HuH-7.5 (cell line): ENCODE data around the gene ILF2.
"Not testable (repeated sequence)": the region's sequence is repeated elsewhere in the genome, so short reads cannot be mapped to it uniquely, and the experiment has no call there.

ENCODE experiments used
- DNase-seq: peaks from one replicate; pipeline ENCODE4 v3.0.0; 2011; ENCODE audit warnings: low spot score

Gene ILF2

DNA sequence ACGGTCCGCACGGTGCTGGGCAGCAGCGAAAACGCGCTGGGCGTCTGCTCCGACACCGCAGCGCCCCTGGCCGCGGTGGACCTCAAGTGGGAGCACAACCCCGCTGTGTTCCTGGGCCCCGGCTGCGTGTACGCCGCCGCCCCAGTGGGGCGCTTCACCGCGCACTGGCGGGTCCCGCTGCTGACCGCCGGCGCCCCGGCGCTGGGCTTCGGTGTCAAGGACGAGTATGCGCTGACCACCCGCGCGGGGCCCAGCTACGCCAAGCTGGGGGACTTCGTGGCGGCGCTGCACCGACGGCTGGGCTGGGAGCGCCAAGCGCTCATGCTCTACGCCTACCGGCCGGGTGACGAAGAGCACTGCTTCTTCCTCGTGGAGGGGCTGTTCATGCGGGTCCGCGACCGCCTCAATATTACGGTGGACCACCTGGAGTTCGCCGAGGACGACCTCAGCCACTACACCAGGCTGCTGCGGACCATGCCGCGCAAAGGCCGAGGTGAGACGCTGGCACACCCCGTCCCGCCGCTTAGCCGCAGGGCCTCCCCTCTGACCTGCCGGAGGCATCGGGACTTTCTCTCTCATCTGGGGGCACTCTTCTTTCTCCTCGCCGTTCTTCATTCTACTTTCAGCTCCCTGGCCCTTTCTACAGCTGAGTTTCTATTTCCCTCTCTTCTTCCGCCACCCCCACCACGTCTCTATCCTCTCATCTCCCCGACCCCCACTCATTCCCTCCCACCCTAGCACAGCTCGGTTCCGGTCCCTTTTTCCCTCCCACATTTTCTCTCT lies 8.7 kb upstream of the ILF2 start:
- DNase-seq, result no peak

DNA sequence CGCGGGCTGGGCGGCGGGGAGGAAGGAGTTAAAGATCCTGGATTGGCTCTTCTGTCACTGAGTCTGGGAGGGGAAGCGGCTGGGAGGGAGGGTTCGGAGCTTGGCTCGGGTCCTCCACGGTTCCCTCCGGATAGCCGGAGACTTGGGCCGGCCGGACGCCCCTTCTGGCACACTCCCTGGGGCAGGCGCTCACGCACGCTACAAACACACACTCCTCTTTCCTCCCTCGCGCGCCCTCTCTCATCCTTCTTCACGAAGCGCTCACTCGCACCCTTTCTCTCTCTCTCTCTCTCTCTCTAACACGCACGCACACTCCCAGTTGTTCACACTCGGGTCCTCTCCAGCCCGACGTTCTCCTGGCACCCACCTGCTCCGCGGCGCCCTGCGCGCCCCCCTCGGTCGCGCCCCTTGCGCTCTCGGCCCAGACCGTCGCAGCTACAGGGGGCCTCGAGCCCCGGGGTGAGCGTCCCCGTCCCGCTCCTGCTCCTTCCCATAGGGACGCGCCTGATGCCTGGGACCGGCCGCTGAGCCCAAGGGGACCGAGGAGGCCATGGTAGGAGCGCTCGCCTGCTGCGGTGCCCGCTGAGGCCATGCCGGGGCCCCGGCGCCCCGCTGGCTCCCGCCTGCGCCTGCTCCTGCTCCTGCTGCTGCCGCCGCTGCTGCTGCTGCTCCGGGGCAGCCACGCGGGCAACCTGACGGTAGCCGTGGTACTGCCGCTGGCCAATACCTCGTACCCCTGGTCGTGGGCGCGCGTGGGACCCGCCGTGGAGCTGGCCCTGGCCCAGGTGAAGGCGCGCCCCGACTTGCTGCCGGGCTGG lies 7.9 kb upstream of the ILF2 start, which contains the start of gene NPR1:
TSS of gene NPR1 (plus strand) at position 170 of the 818 bp plus-strand sequence. CDS start at position 591, 421 bp downstream.
- peak; percentile 35 for DNase-seq

DNA sequence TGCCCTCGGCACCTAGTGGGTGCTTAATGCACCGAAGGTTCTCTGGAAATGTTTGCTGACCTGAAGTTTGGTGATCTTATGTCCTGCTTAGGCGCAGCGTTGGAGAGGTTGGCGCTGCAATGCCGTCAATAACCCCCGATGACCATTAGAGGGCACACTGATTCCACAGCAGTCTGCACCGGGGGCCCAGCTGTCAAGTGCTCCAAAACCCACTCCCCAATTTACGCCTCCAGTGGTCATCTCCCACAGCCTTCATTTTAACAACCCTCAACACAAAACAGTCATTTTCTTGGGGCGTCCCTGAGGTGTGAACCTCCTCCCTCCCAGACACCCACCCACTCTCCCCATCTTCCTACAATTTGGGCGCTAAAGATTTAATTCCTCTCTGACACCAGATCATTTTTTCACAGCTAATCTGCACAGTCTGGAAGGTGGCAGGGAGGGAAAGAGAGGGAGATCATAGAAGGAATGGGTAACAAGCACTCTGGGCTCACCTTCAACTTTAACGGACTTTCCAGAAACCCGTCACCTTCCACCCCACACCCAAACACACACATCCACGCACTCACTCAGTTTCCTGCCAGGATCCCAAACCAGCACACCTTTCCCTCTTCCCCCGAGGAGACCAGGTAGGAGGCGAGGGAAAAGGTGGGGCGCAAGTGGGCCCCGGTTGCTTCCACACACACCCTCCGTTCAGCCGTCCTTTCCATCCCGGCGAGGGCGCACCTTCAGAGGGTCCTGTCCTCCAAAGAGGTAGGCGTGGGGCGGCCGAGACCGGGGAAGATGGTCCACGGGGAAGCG lies 7.1 kb upstream of the ILF2 start:
- peak; percentile 77 for DNase-seq

GRCh38 chr1:153673511-153673910 lies 2.7 kb upstream of the ILF2 start:
- no peak for DNase-seq

DNA sequence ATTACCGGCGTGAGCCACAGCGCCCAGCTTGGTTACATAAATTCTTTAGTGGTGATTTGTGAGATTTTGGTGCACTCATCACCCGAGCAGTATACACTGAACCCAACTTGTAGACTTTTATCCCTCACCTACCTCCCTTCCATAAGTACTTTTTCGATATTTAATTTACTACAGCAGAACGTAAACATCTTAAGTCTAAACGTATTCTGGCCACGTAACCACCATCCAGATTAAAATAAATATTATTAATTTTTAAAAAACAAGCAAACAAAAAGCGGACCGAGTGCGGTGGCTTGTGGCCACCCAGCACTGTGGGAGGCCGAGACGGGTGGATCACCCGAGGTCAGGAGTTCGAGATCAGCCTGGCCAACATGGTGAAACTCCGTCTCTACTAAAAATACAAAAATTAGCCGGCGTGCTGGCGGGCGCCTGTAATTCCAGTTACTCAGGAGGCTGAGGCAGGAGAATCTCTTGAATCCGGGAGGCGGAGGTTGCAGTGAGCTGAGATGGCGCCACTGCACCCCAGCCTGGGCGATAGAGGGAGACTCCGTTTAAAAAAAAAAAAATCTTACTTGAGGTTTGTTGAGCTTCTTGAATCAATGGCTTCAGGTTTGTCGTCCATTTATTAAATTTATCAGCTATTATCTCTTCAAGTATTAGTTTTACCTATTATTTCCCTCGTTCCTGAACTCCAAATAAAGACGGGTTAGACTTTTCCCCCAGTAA lies 998 bp upstream of the ILF2 start:
- not testable (repeated sequence) for DNase-seq

GRCh38 chr1:153670257-153670858 lies 435 bp downstream of the ILF2 start:
- no peak for DNase-seq

GRCh38 chr1:153669606-153670005 lies 1.2 kb downstream of the ILF2 start:
- DNase-seq, result no peak

GRCh38 chr1:153668672-153669071 lies 2.1 kb downstream of the ILF2 start:
- DNase-seq, result not testable (repeated sequence)

DNA sequence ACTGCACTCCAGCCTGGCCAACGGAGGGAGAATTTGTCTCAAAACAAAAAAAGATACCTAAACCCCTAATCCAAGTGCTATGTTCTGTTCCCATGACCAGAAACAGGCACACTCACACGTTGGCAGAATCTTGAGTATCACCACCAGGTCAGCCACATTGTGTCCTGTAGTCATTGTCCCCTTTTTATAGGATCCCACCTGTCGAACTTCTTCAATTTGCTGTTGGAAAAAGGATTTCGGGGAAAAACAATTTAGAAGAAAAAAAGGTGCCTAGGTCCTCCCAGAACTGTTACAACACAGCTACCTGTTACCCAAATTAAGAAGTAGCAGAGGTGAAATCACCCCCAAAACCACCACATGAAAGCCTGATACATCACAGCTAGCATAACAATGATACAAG lies 3.4 kb downstream of the ILF2 start:
- no peak for DNase-seq

DNA sequence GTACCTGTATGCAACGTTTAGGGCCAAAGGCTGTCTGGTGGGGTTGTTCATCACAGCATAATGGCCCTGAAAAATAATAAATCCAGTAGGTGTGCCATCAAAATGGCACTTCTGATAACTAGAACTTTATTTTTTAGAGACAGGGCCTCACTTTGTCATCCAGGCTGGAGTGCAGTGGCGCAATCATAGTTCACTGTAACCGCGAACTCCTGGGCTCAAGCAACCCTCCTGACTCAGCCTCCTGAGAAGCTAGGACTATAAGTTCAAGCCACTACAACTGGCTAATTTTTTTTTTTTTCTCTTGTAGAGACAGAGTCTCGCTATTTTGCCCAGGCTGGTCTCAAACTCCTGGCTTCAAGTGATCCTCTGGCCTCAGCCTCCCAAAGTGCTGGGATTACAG lies 7.6 kb downstream of the ILF2 start:
- DNase-seq, result no peak

- no peak for DNase-seq
Measured at GRCh38 chr1:153662269-153662668, 8.5 kb downstream of the ILF2 start.

GRCh38 chr1:153661111-153661708 lies 9.6 kb downstream of the ILF2 start:
- DNase-seq, result no peak

DNA sequence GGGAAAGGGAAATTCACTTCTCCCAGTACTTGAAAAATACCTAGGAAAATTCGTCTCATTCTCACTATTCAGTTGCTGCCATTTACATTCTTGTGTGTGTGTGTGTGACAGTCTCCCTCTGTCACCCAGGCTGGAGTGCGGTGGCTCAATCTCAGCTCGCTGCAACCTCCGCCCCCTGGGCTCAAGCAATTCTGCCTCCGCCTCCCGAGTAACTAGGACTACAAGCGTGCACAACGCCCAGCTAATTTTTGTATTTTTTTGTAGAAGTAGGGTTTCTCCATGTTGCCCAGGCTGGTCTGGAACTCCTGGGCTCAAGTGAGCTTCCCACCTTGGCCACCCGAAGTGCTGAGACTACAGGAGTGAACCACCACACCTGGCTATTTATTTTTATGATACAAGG lies 11.1 kb downstream of the ILF2 start:
- DNase-seq, result no peak

GRCh38 chr1:153659175-153659534 lies 11.6 kb downstream of the ILF2 start:
- no peak for DNase-seq

GRCh38 chr1:153658400-153659174 lies 12.2 kb downstream of the ILF2 start, which contains the start of gene SNAPIN:
TSS of gene SNAPIN (plus strand) at chr1:153658703. CDS start at chr1:153658744, 41 bp downstream.
- DNase-seq, result peak; percentile 80

DNA sequence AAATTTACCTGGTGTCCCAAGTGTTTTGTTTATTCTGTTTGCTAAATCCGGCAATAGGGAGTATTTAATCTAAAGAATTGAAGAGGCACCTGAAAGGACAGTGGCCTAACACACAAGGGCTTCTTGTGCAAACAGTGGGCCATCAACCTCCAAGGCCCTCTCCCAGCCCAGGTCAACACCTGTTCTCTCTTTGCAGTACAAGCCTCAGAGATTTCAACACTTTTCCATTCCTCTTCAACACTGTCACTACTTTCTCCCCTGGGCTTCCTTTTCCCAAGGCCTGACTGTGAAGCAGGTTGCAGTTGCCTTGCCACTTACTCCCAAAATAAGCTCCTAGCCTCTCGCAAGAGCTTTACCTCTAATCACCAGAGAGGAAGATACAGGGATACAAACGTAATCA lies 15.5 kb downstream of the ILF2 start:
- DNase-seq, result no peak

- DNase-seq, result no peak
Measured at GRCh38 chr1:153652805-153653500, 17.8 kb downstream of the ILF2 start.

- no peak for DNase-seq
Measured at GRCh38 chr1:153651771-153652170, 19.0 kb downstream of the ILF2 start.

- no peak for DNase-seq
Measured at GRCh38 chr1:153649863-153650235, 20.9 kb downstream of the ILF2 start.
